GM12874 (cell line): ENCODE data around the gene GTPBP10.
A peak's percentile ranks its signal among the peaks of the same experiment; 100 is the strongest.

Experiments
- CTCF ChIP-seq: IDR thresholded peaks from 2 replicates; pipeline ENCODE4 v1.5.1; 2011; ENCODE audit warnings: low read depth, mild to moderate bottlenecking, control low read depth, low read length, moderate library complexity; ENCODE audit not compliant: insufficient read depth

GTPBP10 gene

GRCh38 chr7:90346336-90347125 lies at the start of gene GTPBP10:
Gene GTPBP10 (plus strand): TSS chr7:90346716. CDS start chr7:90346742, 26 bp downstream.
- TF ChIP-seq CTCF = peak; percentile 76

DNA sequence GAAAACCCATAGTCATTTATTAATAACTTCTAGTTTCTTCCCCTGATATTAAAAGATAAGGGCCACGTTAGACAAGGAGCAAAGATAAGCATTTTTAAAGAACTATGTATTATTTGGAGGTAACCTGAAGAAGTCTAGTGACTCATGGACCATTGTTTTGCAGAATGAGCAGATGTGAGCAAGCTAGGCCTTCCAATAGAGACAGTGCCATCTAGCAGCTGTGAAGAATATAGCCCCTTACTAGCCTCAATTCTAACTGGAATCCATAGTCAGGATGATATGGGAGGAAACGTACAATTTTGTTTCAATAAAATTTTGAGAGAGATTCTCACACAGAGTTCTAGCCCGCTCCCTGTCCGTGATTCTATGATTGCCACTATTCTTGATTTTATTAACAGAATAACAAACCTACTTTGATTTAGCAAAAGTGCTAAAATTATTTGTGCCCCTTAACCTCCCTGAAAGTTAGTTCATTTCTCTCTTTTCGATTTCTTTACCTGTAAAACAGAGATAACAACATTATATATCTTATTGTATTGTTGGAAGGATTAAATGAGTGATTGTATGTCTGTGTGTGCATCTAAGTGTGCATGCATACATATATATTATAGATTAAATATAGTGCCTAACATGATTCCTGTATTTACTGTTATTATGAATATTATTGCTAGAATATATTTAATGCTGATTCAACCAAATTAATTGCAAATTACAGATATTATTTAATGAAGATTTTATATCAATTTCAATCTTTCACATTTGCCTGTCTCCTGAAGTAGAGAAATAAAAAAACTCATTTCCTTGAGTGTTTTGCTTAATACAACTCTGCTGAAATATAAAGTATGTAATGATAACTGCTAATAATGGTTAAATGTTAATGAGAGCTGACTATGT lies 48.1 kb upstream of the GTPBP10 start:
- TF ChIP-seq CTCF = peak; percentile 64

GRCh38 chr7:90303241-90303640 lies 43.3 kb upstream of the GTPBP10 start:
- TF ChIP-seq CTCF = no peak

DNA sequence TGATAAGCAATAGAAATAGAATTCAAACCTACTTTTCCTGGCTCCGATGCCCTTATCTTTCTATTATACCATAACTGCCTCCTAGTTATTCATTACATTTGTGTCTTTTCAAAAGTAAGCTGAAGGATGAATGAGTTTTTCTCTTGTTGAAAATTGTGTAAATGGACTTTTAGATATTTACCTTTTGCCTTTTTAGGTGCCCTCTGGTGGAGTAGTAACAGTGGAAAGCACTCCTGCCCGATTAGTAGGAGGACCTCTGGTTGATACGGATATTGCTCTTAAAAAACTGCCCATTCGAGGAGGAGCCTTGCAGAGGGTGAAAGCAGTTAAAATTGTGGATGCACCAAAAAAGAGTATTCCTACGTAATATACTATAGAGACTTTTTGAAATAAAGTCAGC lies 36.6 kb upstream of the GTPBP10 start:
- TF ChIP-seq CTCF = no peak

DNA sequence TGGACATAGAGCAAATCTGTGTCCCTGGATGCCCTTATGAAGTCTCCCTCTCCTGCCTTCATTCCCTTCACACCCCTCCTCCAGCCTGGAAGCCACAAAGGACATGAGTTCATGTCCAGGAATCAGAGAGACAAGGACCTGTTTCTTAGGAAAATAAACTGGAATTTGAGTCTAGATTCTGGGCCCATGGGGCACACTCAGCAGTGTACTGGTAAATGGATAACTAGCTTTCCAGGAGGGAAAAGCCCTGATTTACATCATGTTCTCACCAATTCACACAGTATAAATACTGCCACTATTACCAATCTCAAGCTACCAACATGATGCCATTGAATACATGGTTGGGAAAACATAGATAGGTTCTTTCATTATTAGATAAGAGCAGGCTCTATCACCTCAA lies 35.3 kb upstream of the GTPBP10 start:
- TF ChIP-seq CTCF = no peak

- TF ChIP-seq CTCF = peak; percentile 6; the same call in 1 of the 2 replicates
Measured at GRCh38 chr7:90312745-90313144, 33.8 kb upstream of the GTPBP10 start.

- no peak for TF ChIP-seq CTCF
Measured at GRCh38 chr7:90313907-90314306, 32.6 kb upstream of the GTPBP10 start.
